HEK293 (cell line): Measurements from ENCODE around the gene ZXDC.

Experiments
- CTCF ChIP-seq: fragments of 450-650 bp; formaldehyde crosslinking; IDR thresholded peaks from 2 replicates; pipeline ENCODE4 v1.5.1; 2016; ENCODE audit warnings: missing biosample characterization, missing genetic modification characterization
- SCRT1 ChIP-seq: fragments of 450-650 bp; formaldehyde crosslinking; IDR thresholded peaks from 2 replicates; pipeline ENCODE4 v1.5.1; 2016; ENCODE audit warnings: missing biosample characterization, missing genetic modification characterization, borderline replicate concordance
- TRIM28 ChIP-seq: IDR thresholded peaks from 2 replicates; pipeline ENCODE4 v1.6.1; 2011; ENCODE audit warnings: low read length, control low read depth, borderline replicate concordance
- ZNF23 ChIP-seq: fragments of 450-650 bp; formaldehyde crosslinking; IDR thresholded peaks from 2 replicates; pipeline ENCODE4 v1.5.1; 2016; ENCODE audit warnings: missing biosample characterization, missing genetic modification characterization, borderline replicate concordance
- ZNF354C ChIP-seq: fragments of 450-650 bp; formaldehyde crosslinking; IDR thresholded peaks from 2 replicates; pipeline ENCODE4 v1.5.1; 2016; ENCODE audit warnings: missing biosample characterization, missing genetic modification characterization, low read depth, borderline replicate concordance
- ZNF623 ChIP-seq: fragments of 450-650 bp; formaldehyde crosslinking; IDR thresholded peaks from 2 replicates; pipeline ENCODE4 v1.5.1; 2016; ENCODE audit warnings: missing biosample characterization, missing genetic modification characterization
- ZNF629 ChIP-seq: fragments of 450-650 bp; formaldehyde crosslinking; IDR thresholded peaks from 2 replicates; pipeline ENCODE4 v1.5.1; 2017; ENCODE audit warnings: missing biosample characterization, missing genetic modification characterization
- ZNF768 ChIP-seq: fragments of 450-650 bp; formaldehyde crosslinking; IDR thresholded peaks from 2 replicates; pipeline ENCODE4 v1.5.1; 2018; ENCODE audit warnings: missing biosample characterization, mild to moderate bottlenecking, missing genetic modification characterization
- ZSCAN18 ChIP-seq: fragments of 450-650 bp; formaldehyde crosslinking; IDR thresholded peaks from 2 replicates; pipeline ENCODE4 v1.5.1; 2016; ENCODE audit warnings: missing biosample characterization, missing genetic modification characterization

GRCh38 chr3:126512916-126513650 is 37.4 kb upstream of the ZXDC start:
- TF ChIP-seq ZNF623 (no peak), ZNF354C (tag by site-specific recombination) (no peak), CTCF (tag by site-specific recombination) (no peak), ZNF768 (tag by site-specific recombination) (no peak), SCRT1 (tag by site-specific recombination) (no peak), ZNF23 (tag by site-specific recombination) (no peak), TRIM28 (no peak), ZSCAN18 (tag by site-specific recombination) (no peak), ZNF629 (no peak)
